Lower leg skin (tissue), 3 donors: ENCODE measurements around the gene CALML3.

Source experiments
- CTCF ChIP-seq, 3 donors: fragments of 450-650 bp; IDR thresholded peaks; one replicate each; pipeline ENCODE4 v1.5.1; 2016; ENCODE audit warnings: antibody characterized with exemption in 3 of 3, mild to moderate bottlenecking in 3 of 3, moderate library complexity in 2 of 3
- POLR2A ChIP-seq, 2 donors: fragments of 450-650 bp; IDR thresholded peaks; one replicate each; pipeline ENCODE4 v1.6.1; 2016 to 2017; ENCODE audit warnings: antibody characterized with exemption in 2 of 2, mild to moderate bottlenecking in 1 of 2, moderate library complexity in 1 of 2

GRCh38 chr10:5557040-5557721, 32.4 kb downstream of the CALML3 start:
- no peak for TF ChIP-seq CTCF (IDR thresholded peaks at IDR 0.05)
- no peak for TF ChIP-seq POLR2A (IDR thresholded peaks at IDR 0.05)
